Endothelial cell (in vitro differentiated cells): ENCODE data around the gene DAAM1. TPM values are rescaled to one million over a fixed set of nuclear protein-coding genes. Genes with fewer than 3 reads are reported as not detected.

Source experiments
- DNase-seq: peaks from one replicate; pipeline ENCODE4 v3.0.0; 2021; ENCODE audit warnings: low spot score
- H3K27ac Mint-ChIP-seq: one replicate; pipeline ENCODE4 v1.8.0; 2021; ENCODE audit warnings: mixed read lengths, inconsistent platforms; ENCODE audit not compliant: unreplicated experiment
- H3K27me3 Mint-ChIP-seq: one replicate; pipeline ENCODE4 v1.8.0; 2021; ENCODE audit warnings: mild to moderate bottlenecking, moderate library complexity, mixed read lengths, inconsistent platforms; ENCODE audit not compliant: unreplicated experiment
- H3K36me3 Mint-ChIP-seq: one replicate; pipeline ENCODE4 v1.8.0; 2021; ENCODE audit warnings: mild to moderate bottlenecking, low read depth, mixed read lengths, inconsistent platforms; ENCODE audit not compliant: unreplicated experiment
- H3K4me1 Mint-ChIP-seq: one replicate; pipeline ENCODE4 v1.8.0; 2021; ENCODE audit warnings: mild to moderate bottlenecking, mixed read lengths, inconsistent platforms; ENCODE audit not compliant: unreplicated experiment
- H3K4me3 Mint-ChIP-seq: one replicate; pipeline ENCODE4 v1.8.0; 2021; ENCODE audit warnings: mild to moderate bottlenecking, mixed read lengths, inconsistent platforms; ENCODE audit not compliant: unreplicated experiment
- H3K9me3 Mint-ChIP-seq: one replicate; pipeline ENCODE4 v1.8.0; 2021; ENCODE audit warnings: mixed read lengths, inconsistent platforms; ENCODE audit not compliant: unreplicated experiment
- total RNA-seq: library from RNA; stranded (reverse); fragmentation: NEBNext Ultra II Directional; extraction: Animal tissue kit (Norgen Biotek cat#: 25700); gene quantifications from one replicate; pipeline ENCODE4 v1.2.1, GENCODE V29; 2021; ENCODE audit not compliant: unreplicated experiment
- TF ChIP-seq, protein P1 (sequence below): fragments of 200-600 bp; sonication (generic); IDR thresholded peaks from one replicate; pipeline ENCODE4 v1.5.0; 2021; ENCODE audit warnings: antibody characterized with exemption; ENCODE audit not compliant: unreplicated experiment

Gene DAAM1
- total RNA-seq, 1 donor from 2014 or later, result 103 TPM

DNA sequence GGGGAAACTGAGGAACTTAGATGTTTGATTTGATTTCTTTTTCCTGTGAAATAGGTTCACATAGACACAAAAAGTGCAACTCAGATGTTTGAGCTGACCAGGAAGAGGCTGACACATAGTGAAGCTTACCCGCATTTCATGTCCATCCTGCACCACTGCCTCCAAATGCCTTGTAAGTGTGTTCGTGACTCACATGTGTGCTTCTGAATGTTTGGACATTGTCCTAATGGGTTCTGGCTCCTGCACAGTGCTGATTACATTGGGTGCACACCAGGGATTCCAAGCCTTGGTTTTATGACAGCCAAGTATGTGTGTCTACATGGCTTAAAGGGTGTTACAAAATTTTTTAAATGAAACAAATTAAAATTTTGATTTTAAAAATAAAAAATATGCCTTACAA lies 137.4 kb downstream of the DAAM1 start:
- Mint-ChIP-seq H3K36me3 (peaks cover 33% of the 10 kb centered on the region), H3K4me3 (peak overlapping the region; percentile 56), H3K4me1 (no peaks in the 10 kb centered on the region), H3K27ac (no peak overlapping the region), H3K27me3 (no peaks in the 10 kb centered on the region), H3K9me3 (no peaks in the 10 kb centered on the region)
- DNase-seq, result no peak
- TF ChIP-seq, protein P1, sequence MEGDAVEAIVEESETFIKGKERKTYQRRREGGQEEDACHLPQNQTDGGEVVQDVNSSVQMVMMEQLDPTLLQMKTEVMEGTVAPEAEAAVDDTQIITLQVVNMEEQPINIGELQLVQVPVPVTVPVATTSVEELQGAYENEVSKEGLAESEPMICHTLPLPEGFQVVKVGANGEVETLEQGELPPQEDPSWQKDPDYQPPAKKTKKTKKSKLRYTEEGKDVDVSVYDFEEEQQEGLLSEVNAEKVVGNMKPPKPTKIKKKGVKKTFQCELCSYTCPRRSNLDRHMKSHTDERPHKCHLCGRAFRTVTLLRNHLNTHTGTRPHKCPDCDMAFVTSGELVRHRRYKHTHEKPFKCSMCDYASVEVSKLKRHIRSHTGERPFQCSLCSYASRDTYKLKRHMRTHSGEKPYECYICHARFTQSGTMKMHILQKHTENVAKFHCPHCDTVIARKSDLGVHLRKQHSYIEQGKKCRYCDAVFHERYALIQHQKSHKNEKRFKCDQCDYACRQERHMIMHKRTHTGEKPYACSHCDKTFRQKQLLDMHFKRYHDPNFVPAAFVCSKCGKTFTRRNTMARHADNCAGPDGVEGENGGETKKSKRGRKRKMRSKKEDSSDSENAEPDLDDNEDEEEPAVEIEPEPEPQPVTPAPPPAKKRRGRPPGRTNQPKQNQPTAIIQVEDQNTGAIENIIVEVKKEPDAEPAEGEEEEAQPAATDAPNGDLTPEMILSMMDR, result no peak

DNA sequence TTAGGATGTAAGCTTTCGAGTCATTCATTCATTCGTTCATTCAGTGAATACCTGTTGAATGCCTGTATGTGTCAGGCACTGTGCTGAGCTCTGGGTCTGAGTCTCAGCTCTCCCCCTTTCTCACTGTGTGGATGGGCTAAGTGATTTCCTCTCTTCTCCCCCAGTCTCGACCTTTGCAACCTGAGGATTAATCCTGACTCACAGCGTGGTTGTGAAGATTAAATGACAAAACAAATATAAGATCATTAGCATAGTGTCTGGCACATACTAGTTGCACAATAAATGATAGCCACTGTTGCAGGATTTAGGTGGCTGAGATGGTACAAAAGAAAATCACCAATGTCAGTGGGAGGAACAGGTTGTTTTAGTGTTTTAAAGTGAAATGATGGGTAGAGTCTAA lies 140.0 kb downstream of the DAAM1 start:
- Mint-ChIP-seq H3K4me1 (peaks cover 16% of the 10 kb centered on the region), H3K4me3 (no peak overlapping the region), H3K27ac (no peak overlapping the region), H3K36me3 (peaks cover 41% of the 10 kb centered on the region), H3K27me3 (no peaks in the 10 kb centered on the region), H3K9me3 (no peaks in the 10 kb centered on the region)
- no peak for DNase-seq
- TF ChIP-seq, protein P1, result no peak

DNA sequence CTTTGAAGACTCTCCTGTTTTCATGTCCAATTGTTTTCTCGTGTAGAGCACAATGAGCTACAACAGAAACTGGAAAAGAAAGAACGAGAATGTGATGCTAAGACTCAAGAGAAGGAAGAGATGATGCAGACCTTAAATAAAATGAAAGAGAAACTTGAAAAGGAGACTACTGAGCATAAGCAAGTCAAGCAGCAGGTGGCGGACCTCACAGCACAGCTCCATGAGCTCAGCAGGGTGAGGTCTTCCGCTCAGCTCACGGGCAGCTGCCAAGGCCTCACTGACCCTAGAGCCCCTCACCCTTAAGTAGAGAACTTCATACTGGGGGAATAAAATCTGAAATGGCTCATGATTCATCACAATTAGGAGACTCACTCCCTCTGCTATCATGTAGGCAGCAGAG lies 142.0 kb downstream of the DAAM1 start:
- TF ChIP-seq, protein P1, result no peak
- Mint-ChIP-seq H3K4me1 (peaks cover 27% of the 10 kb centered on the region), H3K27me3 (no peaks in the 10 kb centered on the region), H3K9me3 (no peaks in the 10 kb centered on the region), H3K27ac (no peak overlapping the region), H3K4me3 (no peak overlapping the region), H3K36me3 (peaks cover 36% of the 10 kb centered on the region)
- no peak for DNase-seq

DNA sequence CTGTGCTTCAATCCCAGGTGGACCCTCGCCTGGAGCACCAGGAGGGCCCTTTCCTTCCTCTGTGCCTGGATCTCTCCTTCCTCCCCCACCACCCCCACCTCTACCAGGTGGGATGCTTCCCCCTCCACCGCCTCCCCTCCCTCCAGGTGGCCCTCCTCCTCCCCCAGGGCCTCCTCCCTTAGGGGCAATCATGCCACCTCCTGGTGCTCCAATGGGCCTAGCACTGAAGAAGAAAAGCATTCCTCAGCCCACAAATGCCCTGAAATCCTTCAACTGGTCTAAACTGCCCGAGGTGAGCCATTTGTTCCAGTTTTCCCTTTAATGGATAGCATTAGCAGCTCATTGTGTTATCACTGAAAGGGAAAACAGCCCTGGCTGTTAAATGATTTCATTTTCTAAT lies 142.8 kb downstream of the DAAM1 start:
- TF ChIP-seq, protein P1, result no peak
- H3K9me3 Mint-ChIP-seq, result no peaks in the 10 kb centered on the region
- H3K4me1 Mint-ChIP-seq, result peaks cover 34% of the 10 kb centered on the region
- H3K4me3 Mint-ChIP-seq, result no peak overlapping the region
- H3K27ac Mint-ChIP-seq, result no peak overlapping the region
- H3K27me3 Mint-ChIP-seq, result no peaks in the 10 kb centered on the region
- no peak for DNase-seq
- peaks cover 32% of the 10 kb centered on the region for H3K36me3 Mint-ChIP-seq

DNA sequence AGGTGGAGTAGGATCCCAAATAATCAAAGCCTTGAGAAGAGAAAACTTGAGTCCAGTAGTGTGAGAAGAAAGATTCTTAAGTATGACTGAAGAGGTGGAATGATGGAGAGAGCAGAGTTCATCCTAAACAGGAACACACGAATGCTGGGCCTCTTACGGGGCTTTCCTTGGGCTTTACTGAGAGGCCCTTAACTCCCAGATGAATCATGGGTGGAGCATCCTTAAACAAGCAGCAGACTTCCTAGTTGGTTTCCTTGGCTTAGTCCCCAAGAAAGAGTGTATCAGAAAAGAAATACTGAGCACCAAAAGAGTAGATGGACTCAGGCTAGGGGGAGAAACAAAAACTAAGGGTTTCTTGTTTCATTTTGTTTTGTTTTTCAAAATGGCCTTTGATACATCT lies 144.3 kb downstream of the DAAM1 start:
- TF ChIP-seq, protein P1, result no peak
- Mint-ChIP-seq H3K4me1 (peaks cover 47% of the 10 kb centered on the region), H3K27me3 (no peaks in the 10 kb centered on the region), H3K27ac (peak overlapping the region; percentile 76), H3K4me3 (peak overlapping the region; percentile 43), H3K36me3 (peaks cover 29% of the 10 kb centered on the region), H3K9me3 (no peaks in the 10 kb centered on the region)
- no peak for DNase-seq
